PFSK-1 (cell line): ENCODE data around the gene OIT3.

Experiments
- FOXP2 ChIP-seq: optimal IDR thresholded peaks from 2 replicates; pipeline ENCODE3; 2011; ENCODE audit warnings: borderline replicate concordance, control low read depth, inconsistent platforms; ENCODE audit not compliant: insufficient read depth; ENCODE audit errors: extremely low read length, extremely low read depth
- POLR2AphosphoS5 ChIP-seq: IDR thresholded peaks from 2 replicates; pipeline ENCODE4 v1.6.1; 2012; ENCODE audit warnings: low read depth, mild to moderate bottlenecking, control low read depth, low read length, moderate library complexity
- SIN3A ChIP-seq: IDR thresholded peaks from 2 replicates; pipeline ENCODE4 v1.6.1; 2012; ENCODE audit warnings: mild to moderate bottlenecking, low read length, moderate library complexity, borderline replicate concordance; ENCODE audit not compliant: insufficient read depth
- TAF1 ChIP-seq: IDR thresholded peaks from 2 replicates; pipeline ENCODE4 v1.6.1; 2012; ENCODE audit warnings: low read length, control low read depth, borderline replicate concordance; ENCODE audit not compliant: insufficient read depth
- TF ChIP-seq, protein P1 (sequence below), 2 experiments: IDR thresholded peaks; 2 replicates each; pipeline versions ENCODE4 v1.6.1 to v1.8.0; 2011 to 2012; ENCODE audit warnings: low read depth in 2 of 2, low read length in 2 of 2, control low read depth in 1 of 2, inconsistent platforms in 1 of 2, mild to moderate bottlenecking in 1 of 2, moderate library complexity in 1 of 2; ENCODE audit not compliant: insufficient read depth in 1 of 2

OIT3 gene

GRCh38 chr10:72886621-72887020 is 6.9 kb upstream of the OIT3 start:
- TF ChIP-seq SIN3A: no peak
- TF ChIP-seq POLR2AphosphoS5: no peak
- no peak for TF ChIP-seq TAF1
- TF ChIP-seq FOXP2: no peak
- TF ChIP-seq, protein P1, sequence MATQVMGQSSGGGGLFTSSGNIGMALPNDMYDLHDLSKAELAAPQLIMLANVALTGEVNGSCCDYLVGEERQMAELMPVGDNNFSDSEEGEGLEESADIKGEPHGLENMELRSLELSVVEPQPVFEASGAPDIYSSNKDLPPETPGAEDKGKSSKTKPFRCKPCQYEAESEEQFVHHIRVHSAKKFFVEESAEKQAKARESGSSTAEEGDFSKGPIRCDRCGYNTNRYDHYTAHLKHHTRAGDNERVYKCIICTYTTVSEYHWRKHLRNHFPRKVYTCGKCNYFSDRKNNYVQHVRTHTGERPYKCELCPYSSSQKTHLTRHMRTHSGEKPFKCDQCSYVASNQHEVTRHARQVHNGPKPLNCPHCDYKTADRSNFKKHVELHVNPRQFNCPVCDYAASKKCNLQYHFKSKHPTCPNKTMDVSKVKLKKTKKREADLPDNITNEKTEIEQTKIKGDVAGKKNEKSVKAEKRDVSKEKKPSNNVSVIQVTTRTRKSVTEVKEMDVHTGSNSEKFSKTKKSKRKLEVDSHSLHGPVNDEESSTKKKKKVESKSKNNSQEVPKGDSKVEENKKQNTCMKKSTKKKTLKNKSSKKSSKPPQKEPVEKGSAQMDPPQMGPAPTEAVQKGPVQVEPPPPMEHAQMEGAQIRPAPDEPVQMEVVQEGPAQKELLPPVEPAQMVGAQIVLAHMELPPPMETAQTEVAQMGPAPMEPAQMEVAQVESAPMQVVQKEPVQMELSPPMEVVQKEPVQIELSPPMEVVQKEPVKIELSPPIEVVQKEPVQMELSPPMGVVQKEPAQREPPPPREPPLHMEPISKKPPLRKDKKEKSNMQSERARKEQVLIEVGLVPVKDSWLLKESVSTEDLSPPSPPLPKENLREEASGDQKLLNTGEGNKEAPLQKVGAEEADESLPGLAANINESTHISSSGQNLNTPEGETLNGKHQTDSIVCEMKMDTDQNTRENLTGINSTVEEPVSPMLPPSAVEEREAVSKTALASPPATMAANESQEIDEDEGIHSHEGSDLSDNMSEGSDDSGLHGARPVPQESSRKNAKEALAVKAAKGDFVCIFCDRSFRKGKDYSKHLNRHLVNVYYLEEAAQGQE (IDR thresholded peaks at IDR 0.05; ENCODE audit: insufficient read depth in 1 of 2, low read depth in 2 of 2, low read length in 2 of 2): no peak

DNA sequence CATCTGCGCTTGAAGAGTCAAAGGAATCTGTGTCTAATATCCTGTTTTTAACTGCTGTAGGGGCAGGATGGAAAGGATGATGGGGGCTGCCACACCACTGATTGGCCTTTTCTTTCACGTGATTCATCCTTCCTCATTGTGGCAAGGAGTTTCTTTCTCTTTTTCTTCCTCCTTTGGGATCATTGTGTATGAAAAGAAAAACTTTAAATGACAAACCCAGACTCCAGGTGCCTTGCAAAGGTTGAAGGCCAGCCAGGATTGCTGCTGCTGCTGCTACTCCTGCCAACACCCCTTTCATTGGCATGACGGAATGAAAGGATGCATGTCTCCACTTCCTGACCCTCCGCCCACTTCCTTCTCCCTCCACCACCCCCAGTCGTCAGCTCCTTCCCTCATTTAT is 6.5 kb upstream of the OIT3 start:
- TF ChIP-seq SIN3A (no peak), TAF1 (no peak), FOXP2 (no peak), POLR2AphosphoS5 (no peak)
- TF ChIP-seq, protein P1 (IDR thresholded peaks at IDR 0.05; ENCODE audit: insufficient read depth in 1 of 2, low read depth in 2 of 2, low read length in 2 of 2): no peak

DNA sequence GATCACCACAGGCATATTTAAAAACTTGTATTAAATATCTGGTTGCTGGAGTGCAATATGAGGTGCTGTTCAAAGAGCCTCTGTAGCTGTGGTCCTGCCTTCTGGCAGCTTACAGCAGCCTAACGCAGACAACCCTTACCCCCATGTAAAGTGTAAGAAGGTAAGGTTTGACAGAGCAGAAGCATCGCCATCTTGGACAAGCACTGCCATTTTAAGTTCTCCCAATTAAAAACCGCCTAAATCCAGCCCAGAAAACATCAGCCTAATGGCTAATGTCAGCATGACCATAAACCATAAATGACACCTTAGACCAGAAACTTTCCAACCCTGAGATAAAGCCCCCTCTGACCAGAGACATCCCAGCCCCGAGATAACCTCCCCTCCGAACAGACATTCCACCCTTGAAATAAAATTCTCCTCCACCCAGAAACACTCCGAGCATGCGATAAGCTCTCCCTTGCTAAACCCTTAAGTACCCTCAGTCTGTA is 5.3 kb upstream of the OIT3 start:
- TF ChIP-seq, protein P1 (IDR thresholded peaks at IDR 0.05; ENCODE audit: insufficient read depth in 1 of 2, low read depth in 2 of 2, low read length in 2 of 2): no peak
- TF ChIP-seq TAF1 (no peak), SIN3A (no peak), FOXP2 (no peak), POLR2AphosphoS5 (no peak)

- TF ChIP-seq FOXP2 (no peak), POLR2AphosphoS5 (no peak), TAF1 (no peak), SIN3A (no peak)
- TF ChIP-seq, protein P1 (IDR thresholded peaks at IDR 0.05; ENCODE audit: insufficient read depth in 1 of 2, low read depth in 2 of 2, low read length in 2 of 2): no peak
Measured at GRCh38 chr10:72889391-72889831, 4.1 kb upstream of the OIT3 start.

DNA sequence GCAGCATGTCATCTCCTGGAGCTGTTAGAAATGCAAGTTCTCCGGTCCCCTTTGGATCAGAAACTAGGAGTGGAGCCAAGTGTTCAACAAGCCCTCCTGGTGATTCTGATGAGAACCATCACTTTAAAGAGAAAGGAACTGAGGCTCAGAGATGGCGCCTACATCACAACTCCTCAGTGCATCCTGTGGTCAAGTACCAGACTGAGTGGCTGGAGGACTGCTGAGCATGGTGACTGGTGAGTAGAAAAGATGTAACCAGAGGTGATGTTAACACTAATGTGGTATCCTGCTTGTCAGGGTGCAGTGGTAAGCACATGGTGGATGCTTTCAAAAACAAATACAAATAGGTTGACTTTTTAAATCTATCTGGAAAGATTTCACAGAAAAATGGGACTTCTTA is 3.5 kb upstream of the OIT3 start:
- TF ChIP-seq FOXP2 (no peak), SIN3A (no peak), TAF1 (no peak), POLR2AphosphoS5 (no peak)
- TF ChIP-seq, protein P1 (IDR thresholded peaks at IDR 0.05; ENCODE audit: insufficient read depth in 1 of 2, low read depth in 2 of 2, low read length in 2 of 2): no peak
